SK-N-MC (cell line): Measurements from ENCODE around the gene SLC51B.

Source experiments
- EZH2 ChIP-seq: fragments of 200-600 bp; sonication (generic); IDR thresholded peaks from one replicate; pipeline ENCODE4 v1.6.1; 2017; ENCODE audit warnings: antibody characterized with exemption
- FOXP2 ChIP-seq: optimal IDR thresholded peaks from 2 replicates; pipeline ENCODE3; 2011; ENCODE audit warnings: mild to moderate bottlenecking, moderate library complexity; ENCODE audit not compliant: insufficient read depth; ENCODE audit errors: extremely low read length, control extremely low read depth
- POLR2AphosphoS5 ChIP-seq: IDR thresholded peaks from 2 replicates; pipeline ENCODE4 v1.6.1; 2012; ENCODE audit warnings: mild to moderate bottlenecking, low read depth, low read length, borderline replicate concordance

- no peak for TF ChIP-seq POLR2AphosphoS5
- no peak for TF ChIP-seq EZH2
- no peak for TF ChIP-seq FOXP2
Measured at GRCh38 chr15:65099336-65099735, 54.1 kb downstream of the SLC51B start.
